SIG-M5 treated with dmso at 0.1 percent for 504 hours (cell line): Measurements from ENCODE around the gene AKT1.

ENCODE experiments used
- DNase-seq: peaks from one replicate; lab custom pipeline; 2025; ENCODE audit not compliant: unreplicated experiment; lab: John Stamatoyannopoulos, UW

AKT1 gene

DNA sequence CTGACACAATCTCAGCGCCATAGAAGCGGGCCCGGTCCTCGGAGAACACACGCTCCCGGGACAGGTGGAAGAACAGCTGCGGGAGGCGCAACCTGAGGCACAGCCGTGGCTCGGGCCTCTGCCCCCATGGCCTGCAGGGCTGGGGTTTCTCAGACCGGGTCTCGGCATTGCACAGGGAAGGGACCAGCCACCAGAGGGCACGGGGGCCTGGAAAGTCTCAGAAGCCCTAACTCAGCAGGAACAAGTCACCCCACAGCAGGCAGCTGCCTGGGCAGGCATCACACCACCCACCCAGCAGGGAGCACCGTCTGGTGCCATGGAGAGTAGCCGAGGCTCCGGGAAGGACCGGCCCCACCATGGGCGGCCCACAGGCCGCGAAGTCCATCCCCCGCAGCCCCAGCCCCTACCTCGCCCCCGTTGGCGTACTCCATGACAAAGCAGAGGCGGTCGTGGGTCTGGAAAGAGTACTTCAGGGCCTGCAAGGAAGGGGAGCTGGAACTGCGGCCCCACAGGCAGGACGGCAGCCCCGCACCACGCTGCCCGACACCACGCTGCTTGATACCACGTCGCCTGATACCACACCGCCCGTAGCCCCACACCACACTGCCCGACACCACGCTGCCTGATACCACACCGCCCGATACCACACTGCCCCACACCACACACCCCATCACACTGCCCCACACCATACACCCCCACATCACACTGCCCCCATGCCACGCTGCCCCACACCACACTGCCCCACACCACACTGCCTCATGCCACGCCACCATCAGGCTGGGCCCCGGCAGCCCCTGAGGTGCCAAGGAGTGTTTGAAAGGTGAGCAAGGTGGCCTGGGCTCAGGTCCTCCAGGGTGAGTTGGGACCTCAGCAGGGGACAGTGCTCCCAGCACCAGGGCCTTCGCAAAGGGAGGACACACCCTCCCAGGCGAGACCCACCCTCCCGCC, 21.8 kb downstream of the AKT1 start:
- DNase-seq, result no peak

- no peak for DNase-seq
Observed at GRCh38 chr14:104772707-104773504, 22.6 kb downstream of the AKT1 start.

DNA sequence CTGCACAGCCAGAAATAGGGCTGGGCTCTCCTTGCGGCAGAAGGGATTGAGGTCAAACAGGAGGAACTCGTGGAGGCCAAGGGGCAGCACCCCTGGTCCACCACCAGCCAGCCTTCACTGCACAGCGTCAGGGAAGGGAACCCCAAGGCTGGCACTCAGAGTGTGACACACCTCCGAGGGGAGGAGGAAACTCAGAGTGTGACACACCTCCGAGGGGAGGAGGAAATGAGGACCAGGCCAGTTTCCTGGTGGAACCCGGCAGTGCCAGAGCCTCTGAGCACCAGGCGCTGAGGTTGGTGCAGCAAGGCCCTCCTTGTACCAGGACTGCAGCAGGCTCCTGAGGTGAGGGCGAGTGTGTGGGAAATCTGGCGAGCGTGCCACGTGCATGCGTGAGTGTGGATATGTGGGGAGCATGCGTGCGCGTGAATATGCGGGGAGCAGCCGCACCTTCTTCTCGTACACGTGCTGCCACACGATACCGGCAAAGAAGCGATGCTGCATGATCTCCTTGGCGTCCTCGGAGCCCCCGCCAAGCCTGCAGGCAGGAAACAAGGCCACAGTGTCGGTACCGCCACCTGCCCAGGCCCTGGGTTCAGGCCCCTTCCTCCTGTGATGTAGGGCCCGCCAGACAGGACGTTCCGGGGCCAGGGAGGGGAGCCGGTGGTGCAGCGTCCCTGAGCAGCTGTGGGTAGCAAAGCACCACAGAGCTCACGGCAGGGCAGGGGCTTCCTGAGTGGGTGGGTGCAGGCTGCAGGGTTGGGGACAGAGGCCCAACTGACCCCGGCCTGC, 23.4 kb downstream of the AKT1 start:
- no peak for DNase-seq

- DNase-seq, result no peak
Observed at GRCh38 chr14:104771374-104771773, 24.2 kb downstream of the AKT1 start.

- DNase-seq, result no peak
Observed at GRCh38 chr14:104770851-104771272, 24.7 kb downstream of the AKT1 start.

DNA sequence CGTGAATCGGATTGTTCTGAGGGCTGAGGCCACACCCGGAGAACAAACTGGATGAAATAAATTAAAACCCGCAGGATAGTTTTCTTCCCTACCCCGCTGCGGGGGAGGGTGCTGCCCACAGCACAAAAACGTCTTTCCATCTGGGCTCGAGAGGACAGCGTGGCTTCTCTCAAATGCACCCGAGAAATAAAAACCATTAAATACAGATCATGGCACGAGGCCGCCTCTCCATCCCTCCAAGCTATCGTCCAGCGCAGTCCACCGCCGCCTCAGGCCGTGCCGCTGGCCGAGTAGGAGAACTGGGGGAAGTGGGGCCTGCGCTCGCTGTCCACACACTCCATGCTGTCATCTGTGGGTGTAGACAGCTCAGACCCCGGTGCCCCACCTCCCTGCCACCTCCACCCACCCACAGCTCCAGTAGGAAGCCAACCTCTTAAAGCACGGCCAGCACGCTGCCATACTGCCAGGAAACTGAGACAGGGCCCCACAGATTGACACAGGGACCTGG, 25.4 kb downstream of the AKT1 start:
- no peak for DNase-seq

- DNase-seq, result no peak
Observed at GRCh38 chr14:104769324-104770071, 26.1 kb downstream of the AKT1 start.

- peak; percentile 60 for DNase-seq
Observed at GRCh38 chr14:104768437-104769323, 26.9 kb downstream of the AKT1 start.

DNA sequence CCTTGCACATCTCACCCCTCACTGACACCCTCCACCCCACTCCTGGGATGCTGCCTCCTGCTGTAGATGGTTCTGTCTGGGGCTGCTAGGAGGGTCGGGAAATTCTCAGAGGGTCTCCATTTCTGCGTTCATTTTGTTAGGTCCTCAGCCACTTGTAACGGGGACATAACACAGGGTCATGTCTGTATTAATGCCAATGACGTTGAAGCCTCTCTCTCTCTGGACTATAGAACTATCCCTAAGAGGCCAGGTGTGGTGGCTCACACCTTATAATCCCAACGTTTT, 28.0 kb downstream of the AKT1 start:
- no peak for DNase-seq

DNA sequence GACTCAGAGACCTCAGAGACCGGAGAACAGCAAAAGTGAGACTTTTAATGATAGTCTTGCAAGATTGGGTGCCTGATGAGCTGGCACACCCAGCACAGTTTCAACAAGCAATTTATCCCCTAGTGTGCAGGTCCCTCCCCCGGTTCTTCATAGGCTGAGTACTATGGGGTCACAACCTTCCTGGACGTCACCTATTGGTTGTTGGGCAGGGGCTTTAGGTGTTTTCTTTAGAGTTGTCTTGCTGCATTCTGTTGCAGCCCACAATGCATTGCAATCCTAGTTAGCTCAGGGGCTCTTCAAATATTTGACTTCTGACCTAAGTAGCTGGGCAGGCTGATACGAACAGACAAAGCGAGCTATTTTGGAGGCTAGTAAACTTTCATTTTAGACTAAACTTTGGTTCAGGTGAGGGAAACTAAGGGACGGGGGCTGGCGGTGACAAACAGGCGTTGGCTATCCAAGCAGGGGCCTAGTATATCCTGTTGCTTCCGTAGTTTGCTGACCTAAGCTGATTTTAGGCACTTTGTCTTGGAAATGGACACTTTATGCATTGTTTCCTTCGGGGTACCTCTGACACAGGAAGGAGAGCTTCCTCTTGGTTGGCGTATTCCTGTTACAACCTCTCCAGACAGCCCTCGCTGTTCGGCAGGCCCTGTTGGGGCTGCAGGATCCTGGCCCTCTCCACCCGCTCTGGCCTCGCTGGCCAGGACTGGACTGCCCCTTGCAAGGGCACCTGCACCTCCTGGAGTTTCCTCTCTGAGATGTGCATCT, 28.5 kb downstream of the AKT1 start:
- no peak for DNase-seq

DNA sequence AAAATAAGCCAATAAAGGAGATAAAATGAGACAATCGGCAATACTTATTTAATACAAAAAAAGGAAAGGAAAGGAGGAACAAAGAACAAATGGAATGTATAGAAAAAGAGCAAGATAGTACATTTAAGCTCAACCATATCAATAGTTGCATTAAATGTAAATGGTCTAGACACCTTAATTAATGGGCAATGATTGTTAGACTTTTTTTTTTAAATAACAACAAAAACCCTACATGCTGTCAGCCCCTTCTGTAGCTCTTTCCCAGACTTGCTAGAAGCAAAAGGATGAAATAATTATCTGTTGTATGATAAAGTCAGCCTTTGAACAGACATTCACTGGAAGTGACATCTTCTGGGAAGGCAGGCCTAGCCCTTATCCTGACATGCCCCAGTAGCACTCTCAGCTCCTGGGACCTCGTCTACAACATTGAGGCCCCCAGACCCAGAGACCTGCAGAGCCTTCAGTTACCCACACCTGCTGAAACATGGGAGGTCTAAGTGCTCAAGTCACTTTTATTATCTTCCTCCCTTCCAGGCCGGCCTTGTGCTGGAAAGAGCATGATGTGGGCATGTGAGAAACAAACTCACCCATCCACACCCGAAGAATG, 29.2 kb downstream of the AKT1 start:
- DNase-seq, result no peak

DNA sequence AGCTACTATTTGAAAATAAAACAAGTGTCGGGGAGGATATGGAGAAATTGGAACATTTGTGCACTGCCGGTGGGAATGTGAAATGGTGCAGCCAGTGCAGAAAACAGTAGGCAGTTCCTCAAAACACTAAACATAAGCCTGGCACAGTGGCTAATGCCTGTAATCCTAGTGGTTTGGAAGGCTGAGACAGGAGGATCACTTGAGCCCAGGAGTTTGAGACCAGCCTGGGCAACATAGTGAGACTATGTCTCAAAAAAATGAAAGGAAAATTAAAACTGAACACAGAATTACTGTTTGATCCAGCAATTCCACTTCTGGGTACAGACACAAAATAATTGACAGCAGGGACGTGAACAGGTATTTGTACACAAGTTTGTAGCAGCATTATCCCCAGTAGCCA, 30.0 kb downstream of the AKT1 start:
- DNase-seq, result no peak

DNA sequence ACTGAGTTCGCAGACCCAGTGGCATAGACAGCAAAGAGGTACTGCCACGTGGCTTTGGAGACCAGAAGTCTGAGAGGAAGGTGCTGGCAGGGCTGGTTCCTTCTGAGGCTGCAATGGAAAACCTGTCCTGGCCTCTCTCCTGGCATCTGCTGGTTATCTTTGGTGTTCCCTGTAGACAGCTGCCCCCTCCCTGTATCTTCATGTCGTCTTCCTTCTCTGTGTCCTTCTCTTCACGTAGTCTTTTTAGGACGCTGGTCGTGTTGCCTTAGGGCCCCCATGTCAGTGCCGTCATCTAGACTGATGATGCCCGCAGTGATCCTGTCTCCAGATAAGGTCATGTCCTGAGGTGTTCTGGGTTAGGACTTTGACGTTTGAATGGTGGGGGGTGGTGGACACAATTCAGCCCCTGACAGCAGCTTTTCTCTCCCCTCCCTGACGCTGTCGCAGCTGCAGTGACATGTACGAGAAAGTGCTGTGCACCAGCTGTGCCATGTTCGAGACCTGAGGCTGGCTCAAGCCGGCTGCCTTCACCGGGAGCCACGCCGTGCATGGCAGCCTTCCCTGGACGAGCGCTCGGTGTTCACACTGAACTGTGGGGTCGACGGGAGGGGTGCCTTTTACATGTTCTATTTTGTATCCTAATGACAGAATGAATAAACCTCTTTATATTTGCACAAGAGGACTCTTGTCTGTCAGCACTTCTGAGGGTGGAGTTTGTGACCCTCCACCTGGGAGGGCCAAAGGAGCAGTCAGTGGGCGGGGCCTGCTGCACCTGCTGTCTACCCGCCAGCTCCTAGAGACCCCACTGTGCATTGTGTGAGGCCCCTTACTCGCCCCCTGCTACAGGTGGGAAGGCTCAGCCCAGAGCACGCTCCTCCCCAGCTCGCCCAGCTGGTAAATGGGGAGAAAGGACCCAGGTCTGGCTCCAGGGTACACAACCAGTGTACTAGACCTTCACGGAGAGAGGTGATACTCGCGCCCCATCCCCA, 36.3 kb downstream of the AKT1 start:
- no peak for DNase-seq

DNA sequence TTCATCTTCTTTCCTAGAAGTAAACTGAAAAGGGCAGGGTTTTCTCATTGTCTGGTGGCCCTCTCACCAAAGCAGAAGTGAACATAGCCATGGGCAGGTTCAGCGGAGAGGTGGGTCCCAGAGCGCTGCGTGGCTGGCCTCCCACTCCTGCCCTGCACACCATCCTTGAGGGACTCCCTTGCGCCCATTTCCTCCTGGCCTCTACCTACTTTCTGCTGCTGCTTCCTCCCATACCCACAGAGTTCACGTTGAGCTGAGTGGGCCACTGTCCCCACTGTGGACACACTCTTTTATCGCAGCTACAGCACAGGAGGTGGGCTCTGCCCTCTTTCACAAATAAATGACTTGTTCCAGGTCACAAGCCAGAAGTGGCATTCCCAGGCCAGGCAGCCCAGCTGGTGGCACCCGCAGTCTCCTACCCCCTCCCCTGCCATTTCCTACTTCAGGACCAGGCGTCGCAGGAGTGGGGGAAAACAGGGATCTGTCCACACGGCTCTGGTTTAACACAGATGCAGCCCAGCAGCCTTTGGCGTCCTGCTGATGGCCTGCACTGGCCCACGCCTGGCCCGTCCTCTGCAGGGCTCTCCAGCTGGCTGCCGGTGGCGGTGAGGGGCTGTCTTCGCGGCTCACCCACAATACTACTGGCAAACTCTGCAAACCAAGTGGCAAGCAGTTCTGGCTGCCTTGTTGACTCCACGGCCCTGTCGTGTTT, 37.7 kb downstream of the AKT1 start:
- DNase-seq, result no peak

- no peak for DNase-seq
Observed at GRCh38 chr14:104757238-104757585, 38.3 kb downstream of the AKT1 start.

- DNase-seq, result no peak
Observed at GRCh38 chr14:104756477-104757237, 38.9 kb downstream of the AKT1 start.
